Measurements from ENCODE around the gene FAM20A.

- TF ChIP-seq RXRA (IDR thresholded peaks at IDR 0.05) (no peak), CTCF (IDR thresholded peaks at IDR 0.05; ENCODE audit: low read depth, low read length, missing input control) (no peak), YY1 (IDR thresholded peaks at IDR 0.05) (no peak)
Measured at GRCh38 chr17:68576811-68577496, 24.2 kb downstream of the FAM20A start.
